K562 (cell line): ENCODE data around the gene DLGAP3. TPM values are rescaled to one million over a fixed set of nuclear protein-coding genes. Genes with fewer than 3 reads are reported as not detected.

Experiments used
- ATAC-seq: fragments of 200-7000 bp; cut with Tn5 transposase; 3 replicates; pipeline ENCODE4 v1.9.1; 2020; ENCODE audit warnings: moderate library complexity
- BruUV-seq: library from RNA; stranded (reverse); fragments of 400-500 nt; replicated peaks from 2 replicates; lab custom pipeline; 2021; lab: Mats Ljungman, UMichigan
- CTCF ChIA-PET: fragments of 300-600 bp; formaldehyde crosslinking; extraction: SDS; loops from one replicate; lab custom pipeline; 2021; ENCODE audit warnings: low intra/inter-chr PET ratio; lab: Yijun Ruan, JAX
- POLR2A ChIA-PET: fragments of 300-600, 350-650 bp; sonication (Branson Sonifier 250); formaldehyde crosslinking; extraction: SDS; loops from one replicate; lab custom pipeline; 2021; ENCODE audit warnings: antibody characterized with exemption, inconsistent platforms; lab: Yijun Ruan, JAX
- DNase-seq, 4 experiments: peaks; one replicate each; pipeline versions ENCODE4 v3.0.0 to v3.0.0-alpha.2; 2011 to 2018; ENCODE audit warnings: low spot score in 3 of 4, mixed read lengths in 3 of 4; ENCODE audit errors: extremely low read depth in 1 of 4
- FAIRE-seq: peaks from 2 replicates; lab custom pipeline; 2011; peaks lifted over from hg19 to GRCh38; lab: Jason Lieb, UNC
- H2AFZ ChIP-seq: 2 replicates; pipeline ENCODE4 v1.6.0; 2011; ENCODE audit warnings: low read depth, low read length, control low read depth, inconsistent platforms
- H3K27ac ChIP-seq: fragments of 200-600 bp; 3 replicates; pipeline ENCODE4 v1.8.0; 2011; ENCODE audit warnings: low read depth, mild to moderate bottlenecking, control low read depth, inconsistent platforms, low read length, moderate library complexity, mixed read lengths; ENCODE audit errors: extremely low read depth
- H3K27me3 ChIP-seq, 2 experiments: fragments of 300-600 bp in 1 of 2; 2 replicates in 1 of 2; 3 replicates in 1 of 2; pipeline versions ENCODE4 v1.6.0 to v1.8.0; 2011; ENCODE audit warnings: inconsistent platforms in 2 of 2, low read length in 2 of 2, mild to moderate bottlenecking in 1 of 2, mixed read lengths in 1 of 2, moderate library complexity in 1 of 2; ENCODE audit not compliant: control insufficient read depth in 2 of 2, insufficient read depth in 2 of 2
- H3K36me3 ChIP-seq: fragments of 300-600 bp; 3 replicates; pipeline ENCODE4 v1.8.0; 2011; ENCODE audit warnings: mild to moderate bottlenecking, low read length, inconsistent platforms; ENCODE audit not compliant: control insufficient read depth, insufficient read depth
- H3K4me1 ChIP-seq, 2 experiments: fragments of 200-600 bp in 1 of 2; replicated peaks in 1 of 2; 2 replicates in 1 of 2; 3 replicates in 1 of 2; pipeline versions ENCODE4 v1.5.1 to v1.8.0; 2011; ENCODE audit warnings: inconsistent platforms in 2 of 2, low read length in 2 of 2, mild to moderate bottlenecking in 1 of 2, mixed read lengths in 1 of 2, moderate library complexity in 1 of 2; ENCODE audit not compliant: control insufficient read depth in 2 of 2, insufficient read depth in 2 of 2
- H3K4me2 ChIP-seq: 2 replicates; pipeline ENCODE4 v1.6.1; 2011; ENCODE audit warnings: low read length, control low read depth, inconsistent platforms, mixed read lengths; ENCODE audit not compliant: insufficient read depth
- H3K4me3 ChIP-seq: fragments of 200-600 bp; sonication (generic), shearing (Covaris generic); 2 replicates; pipeline ENCODE4 v1.5.1; 2016; ENCODE audit warnings: control low read depth, inconsistent platforms
- H3K79me2 ChIP-seq: fragments of 200-600 bp; 3 replicates; pipeline ENCODE4 v1.8.0; 2011; ENCODE audit warnings: low read length, inconsistent platforms; ENCODE audit not compliant: control insufficient read depth, insufficient read depth
- H3K9ac ChIP-seq, 2 experiments: 2 replicates each; pipeline versions ENCODE4 v1.6.0 to v1.6.1; 2011; ENCODE audit warnings: low read depth in 2 of 2, low read length in 2 of 2, control low read depth in 1 of 2, inconsistent platforms in 1 of 2, mild to moderate bottlenecking in 1 of 2, mixed read lengths in 1 of 2; ENCODE audit not compliant: insufficient read depth in 1 of 2
- H3K9me1 ChIP-seq: one replicate; pipeline ENCODE4 v1.6.0; 2011; ENCODE audit warnings: inconsistent platforms, mild to moderate bottlenecking, low read length, moderate library complexity; ENCODE audit not compliant: control insufficient read depth, insufficient read depth
- H3K9me3 ChIP-seq: replicated peaks from 2 replicates; pipeline ENCODE4 v1.5.1; 2011; ENCODE audit warnings: low read depth, low read length, inconsistent platforms; ENCODE audit not compliant: control insufficient read depth, insufficient read depth
- H4K20me1 ChIP-seq: replicated peaks from 2 replicates; pipeline ENCODE4 v1.6.1; 2011; ENCODE audit warnings: low read length, inconsistent platforms, mixed read lengths; ENCODE audit not compliant: control insufficient read depth, insufficient read depth
- CTBP1 ChIP-seq: fragments of 450-650 bp; IDR thresholded peaks from 2 replicates; pipeline ENCODE4 v1.6.1; 2016; ENCODE audit warnings: borderline replicate concordance
- NFIC ChIP-seq: fragments of 450-650 bp; IDR thresholded peaks from 2 replicates; pipeline ENCODE4 v1.6.1; 2017; ENCODE audit warnings: mild to moderate bottlenecking, inconsistent platforms
- RCOR1 ChIP-seq, 2 experiments: IDR thresholded peaks; 2 replicates each; pipeline ENCODE4 v1.6.1; 2012; ENCODE audit warnings: low read depth in 2 of 2, low read length in 2 of 2, borderline replicate concordance in 1 of 2, improper control_type of control experiment in 1 of 2
- RFX1 ChIP-seq: fragments of 450-650 bp; IDR thresholded peaks from 2 replicates; pipeline ENCODE4 v1.6.1; 2016; ENCODE audit warnings: mild to moderate bottlenecking, moderate library complexity
- SP2 ChIP-seq: IDR thresholded peaks from 2 replicates; pipeline ENCODE4 v1.6.1; 2011; ENCODE audit warnings: mild to moderate bottlenecking, low read depth, low read length, moderate library complexity; ENCODE audit not compliant: poor library complexity, severe bottlenecking; ENCODE audit errors: extremely low read depth
- TEAD4 ChIP-seq, 2 experiments: sonication (generic) in 1 of 2; formaldehyde crosslinking in 1 of 2; IDR thresholded peaks; 2 replicates each; pipeline versions ENCODE4 v1.6.1 to v1.8.0; 2012 to 2022; ENCODE audit warnings: borderline replicate concordance in 1 of 2, inconsistent platforms in 1 of 2, low read length in 1 of 2, mild to moderate bottlenecking in 1 of 2, missing genetic modification reagents in 1 of 2
- TFAP4 ChIP-seq: sonication (generic); formaldehyde crosslinking; IDR thresholded peaks from 2 replicates; pipeline ENCODE4 v1.8.0; 2022; ENCODE audit warnings: missing genetic modification reagents, mild to moderate bottlenecking, moderate library complexity, borderline replicate concordance
- ZBTB11 ChIP-seq, 3 experiments: fragments of 200-800 bp in 1 of 3; fragments of 250-450 bp in 1 of 3; fragments of 450-650 bp in 1 of 3; sonication (Bioruptor Pico) in 1 of 3; sonication (Bioruptor generic) in 1 of 3; formaldehyde crosslinking in 1 of 3; IDR thresholded peaks; 2 replicates each; pipeline versions ENCODE4 v1.6.1 to v1.8.0; 2016 to 2022; ENCODE audit warnings: mild to moderate bottlenecking in 2 of 3, missing genetic modification characterization in 2 of 3, missing compliant biosample characterization in 1 of 3, moderate library complexity in 1 of 3
- ZNF197 ChIP-seq: fragments of 200-800 bp; sonication (Bioruptor generic); IDR thresholded peaks from 2 replicates; pipeline ENCODE4 v1.6.1; 2016; ENCODE audit warnings: low read depth, missing genetic modification characterization, missing compliant biosample characterization
- WGBS: fragments of 100-300 bp; shearing (Covaris generic); methylation state at CpG from one replicate; pipeline ENCODE4 v1.1.6; 2016; ENCODE audit warnings: low coverage, mixed read lengths; ENCODE audit not compliant: insufficient coverage; ENCODE audit errors: missing lambda C conversion rate; 5-methylcytosine and 5-hydroxymethylcytosine counted together
- in situ Hi-C: fragments of 300-500 bp; cut with MboI; formaldehyde crosslinking; loops from 4 replicates; pipeline ENCODE4 v1.15.0; 2018; ENCODE audit warnings: inconsistent platforms, mixed read lengths
- intact Hi-C: fragments of 100-400 bp; cut with micrococcal nuclease; formaldehyde crosslinking; loops from 2 replicates; pipeline ENCODE4 v1.14.2; 2022
- polyA plus RNA-seq, 8 experiments: library from polyadenylated mRNA; depleted of rRNA in 4 of 8; stranded (reverse) in 5 of 8; unstranded in 3 of 8; fragments of >200 nt; fragmentation: Nextera tagmentation in 2 of 8; fragmentation: Illumina TruSeq in 1 of 8; extraction: Ambion mirVana in 2 of 8; extraction: Trizol in 1 of 8; gene quantifications; 2 replicates each; pipeline versions ENCODE4 v1.2.1 to v1.2.3, GENCODE V29; 2011 to 2014; ENCODE audit warnings: inconsistent platforms in 1 of 8, missing spikeins in 1 of 8
- total RNA-seq, 7 experiments: library from RNA; depleted of rRNA in 6 of 7; stranded (reverse); fragments of >200 nt in 6 of 7; fragmentation: Illumina TruSeq in 2 of 7; extraction: Trizol in 2 of 7; gene quantifications; 2 replicates each; pipeline versions ENCODE4 v1.2.1 to v1.2.3, GENCODE V29; 2011 to 2021; ENCODE audit warnings: low replicate concordance in 1 of 7

DLGAP3 gene
- total and polyA plus RNA-seq, 9 of the 15 experiments (the other 6 are each of a cell fraction or from before 2014, with no cell fraction given): 0.01 to 0.16 (median 0.07) TPM; not detected in 6

- no peak for TF ChIP-seq SP2
- TF ChIP-seq TFAP4 (CRISPR knock-in tag): 0 out of 2 replicates have a peak, but pooled peaks have one; percentile 14
- TF ChIP-seq ZBTB11 (CRISPR knock-in tag; IDR thresholded peaks at IDR 0.05): no peak
These were observed 57.9 kb downstream of the DLGAP3 start (continued) for GRCh38 chr1:34871443-34872132.

- Histone ChIP-seq H3K9ac (no peak overlapping the region), H3K9me1 (no peaks in the 10 kb centered on the region), H3K4me1 (peaks cover 0 to 22% of the 10 kb centered on the region in 2 experiments; a peak in 3 of 5 replicates), H3K27ac (no peak overlapping the region), H3K36me3 (no peaks in the 10 kb centered on the region), H3K9me3 (no peaks in the 10 kb centered on the region), H3K79me2 (no peaks in the 10 kb centered on the region), H4K20me1 (peaks cover 3% of the 10 kb centered on the region; the same call in 1 of the 2 replicates), H3K27me3 (peaks cover 61 to 72% of the 10 kb centered on the region in 2 experiments), H2AFZ (no peak overlapping the region), H3K4me3 (no peak overlapping the region), H3K4me2 (no peak overlapping the region)
- 0% methylated on average over 2 of the region's 2 CpGs for WGBS
- no peak for FAIRE-seq
- in situ Hi-C loops (no loop called here), intact Hi-C loops (no loop called here)
- ChIA-PET CTCF (no interaction called here), POLR2A (interaction anchor here (1.3 kb wide), 1 partner anchor 9 kb away, joined by 3 read pairs; no protein-coding TSS in a partner anchor)
- TF ChIP-seq ZNF197 (CRISPR knock-in tag) (no peak), TEAD4 (IDR thresholded peaks at IDR 0.05; ENCODE audit: low read length) (no peak), TEAD4 (CRISPR knock-in tag; IDR thresholded peaks at IDR 0.05; ENCODE audit: borderline replicate concordance) (no peak), NFIC (0 out of 2 replicates have a peak, but pooled peaks have one; percentile 26), CTBP1 (peak; percentile 69), RFX1 (peak; percentile 82), RCOR1 (IDR thresholded peaks at IDR 0.05; ENCODE audit: borderline replicate concordance in 1 of 2, low read depth in 2 of 2, low read length in 2 of 2) (0 out of 4 replicates have a peak, but pooled peaks of 1 of the 2 experiments have one; percentile 46)
- ATAC-seq: no peak
- DNase-seq: no peak
- BruUV-seq: no TSS peak
These were observed 59.1 kb downstream of the DLGAP3 start for GRCh38 chr1:34870395-34870794.
